Activated B cell treated with CpG ODN at 0.5 μM for 24 hours (primary cell): ENCODE measurements around the gene RBM38. TPM values are rescaled to one million over a fixed set of nuclear protein-coding genes. Genes with fewer than 3 reads are reported as not detected.

ENCODE experiments used
- ATAC-seq: fragments of 200-7000 bp; cut with Tn5 transposase; one replicate; pipeline ENCODE4 v1.10.0; 2021; ENCODE audit warnings: low read depth, mild to moderate bottlenecking, moderate library complexity
- CTCF ChIA-PET: fragments of 350-600 bp; sonication (Branson Sonifier 250); formaldehyde crosslinking; loops from one replicate; lab custom pipeline; 2021; ENCODE audit warnings: antibody characterized with exemption; lab: Charles Lee
- POLR2A ChIA-PET: fragments of 350-600 bp; sonication (Branson Sonifier 250); formaldehyde crosslinking; loops from one replicate; lab custom pipeline; 2021; ENCODE audit warnings: antibody characterized with exemption; lab: Charles Lee
- DNase-seq: peaks from one replicate; pipeline ENCODE4 v3.0.0; 2022
- H3K27ac Mint-ChIP-seq: one replicate; pipeline ENCODE4 v1.8.0; 2020; ENCODE audit warnings: mixed read lengths
- H3K27me3 Mint-ChIP-seq: one replicate; pipeline ENCODE4 v1.8.0; 2021; ENCODE audit warnings: mixed read lengths
- H3K36me3 Mint-ChIP-seq: one replicate; pipeline ENCODE4 v1.8.0; 2021; ENCODE audit warnings: low read depth, mixed read lengths
- H3K4me1 Mint-ChIP-seq: one replicate; pipeline ENCODE4 v1.8.0; 2021; ENCODE audit warnings: mixed read lengths
- H3K4me3 Mint-ChIP-seq: one replicate; pipeline ENCODE4 v1.8.0; 2020; ENCODE audit warnings: mild to moderate bottlenecking, mixed read lengths
- H3K9me3 Mint-ChIP-seq: one replicate; pipeline ENCODE4 v1.8.0; 2020; ENCODE audit warnings: mixed read lengths
- intact Hi-C: fragments of 100-400 bp; cut with micrococcal nuclease; formaldehyde crosslinking; loops from one replicate; pipeline ENCODE4 v1.15.1; 2024
- total RNA-seq: library from RNA; stranded (reverse); gene quantifications from 2 replicates; pipeline ENCODE4 v1.2.3, GENCODE V29; 2022
- TF ChIP-seq, protein P1 (sequence below): fragments of 200-600 bp; IDR thresholded peaks from one replicate; pipeline ENCODE4 v1.8.0; 2022; ENCODE audit warnings: antibody characterized with exemption, mild to moderate bottlenecking

RBM38 gene
- total RNA-seq, 1 donor from 2014 or later: 69.6 TPM

DNA sequence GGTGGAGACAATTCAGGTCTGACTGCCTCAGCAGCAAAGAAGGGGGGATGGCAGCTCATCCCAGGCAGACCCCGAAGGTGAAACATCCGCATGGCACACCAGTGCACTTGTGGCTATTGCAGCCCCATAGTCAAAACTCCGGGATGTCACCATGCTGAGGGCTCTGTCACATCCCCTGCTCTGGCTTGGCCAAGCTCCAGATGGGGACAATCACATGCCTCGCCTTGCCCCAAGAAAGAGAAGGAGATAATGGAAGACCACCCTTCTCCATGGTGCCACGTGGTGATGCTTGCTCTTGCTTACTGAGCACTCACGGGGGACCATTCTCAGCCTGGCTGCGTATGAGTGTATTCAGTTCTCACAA, 60.2 kb downstream of the RBM38 start:
- CTCF ChIA-PET: no interaction called here
- intact Hi-C loops: no loop called here
- POLR2A ChIA-PET: interaction anchor here (1.0 to 1.9 kb wide), 4 partner anchors 18 to 60 kb away, joined by 5 to 14 read pairs (median 6); partner anchors contain the start of gene RBM38
- Mint-ChIP-seq H3K36me3 (no peaks in the 10 kb centered on the region), H3K4me1 (peaks cover 68% of the 10 kb centered on the region), H3K27ac (no peak overlapping the region), H3K4me3 (peak overlapping the region; percentile 46), H3K9me3 (no peaks in the 10 kb centered on the region), H3K27me3 (no peaks in the 10 kb centered on the region)
- DNase-seq (no peak), ATAC-seq (no peak)
- TF ChIP-seq, protein P1, sequence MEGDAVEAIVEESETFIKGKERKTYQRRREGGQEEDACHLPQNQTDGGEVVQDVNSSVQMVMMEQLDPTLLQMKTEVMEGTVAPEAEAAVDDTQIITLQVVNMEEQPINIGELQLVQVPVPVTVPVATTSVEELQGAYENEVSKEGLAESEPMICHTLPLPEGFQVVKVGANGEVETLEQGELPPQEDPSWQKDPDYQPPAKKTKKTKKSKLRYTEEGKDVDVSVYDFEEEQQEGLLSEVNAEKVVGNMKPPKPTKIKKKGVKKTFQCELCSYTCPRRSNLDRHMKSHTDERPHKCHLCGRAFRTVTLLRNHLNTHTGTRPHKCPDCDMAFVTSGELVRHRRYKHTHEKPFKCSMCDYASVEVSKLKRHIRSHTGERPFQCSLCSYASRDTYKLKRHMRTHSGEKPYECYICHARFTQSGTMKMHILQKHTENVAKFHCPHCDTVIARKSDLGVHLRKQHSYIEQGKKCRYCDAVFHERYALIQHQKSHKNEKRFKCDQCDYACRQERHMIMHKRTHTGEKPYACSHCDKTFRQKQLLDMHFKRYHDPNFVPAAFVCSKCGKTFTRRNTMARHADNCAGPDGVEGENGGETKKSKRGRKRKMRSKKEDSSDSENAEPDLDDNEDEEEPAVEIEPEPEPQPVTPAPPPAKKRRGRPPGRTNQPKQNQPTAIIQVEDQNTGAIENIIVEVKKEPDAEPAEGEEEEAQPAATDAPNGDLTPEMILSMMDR: no peak

DNA sequence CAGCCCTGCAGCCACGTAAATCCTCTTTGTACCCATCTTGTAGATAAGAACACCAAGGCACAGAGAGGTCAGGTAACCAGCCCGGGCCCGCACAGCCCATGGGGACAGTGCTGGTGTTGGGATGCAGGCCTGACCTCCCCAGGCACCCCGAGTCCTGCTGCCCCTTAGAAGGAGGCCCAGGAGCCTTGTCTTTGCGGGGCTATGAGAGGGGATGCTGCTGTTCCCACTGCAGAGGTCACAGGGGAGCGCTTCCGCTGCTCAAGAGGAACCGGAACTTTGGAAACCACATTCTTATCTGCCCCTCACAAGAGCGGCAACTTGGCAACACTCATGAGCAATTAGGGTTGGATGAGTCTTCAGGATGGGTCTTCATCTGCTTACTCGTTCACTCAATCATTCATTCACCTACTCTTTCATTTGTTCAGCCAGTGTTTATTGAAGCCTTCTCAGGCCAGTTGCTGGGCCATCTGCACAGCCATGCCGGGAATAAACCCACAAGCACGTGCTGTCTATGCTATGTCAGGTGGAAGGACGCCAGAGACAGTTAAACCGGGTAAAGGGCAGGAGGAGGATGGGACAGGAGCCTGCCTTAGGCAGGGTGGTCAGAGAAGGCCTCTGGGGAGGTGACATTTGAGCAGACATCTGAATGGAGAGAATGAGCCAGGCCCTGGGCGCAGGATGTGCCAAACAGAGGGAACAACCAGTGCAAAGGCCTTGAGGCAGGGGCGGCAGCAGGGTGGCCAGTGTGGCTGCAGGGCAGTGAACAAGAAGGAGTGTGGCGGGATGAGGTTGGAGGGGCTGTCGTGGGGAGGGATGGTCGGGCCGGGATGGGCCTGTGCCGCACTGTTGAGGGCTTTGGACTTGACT, 60.8 kb downstream of the RBM38 start:
- DNase-seq (no peak), ATAC-seq (peak; percentile 54)
- Mint-ChIP-seq H3K4me1 (peaks cover 68% of the 10 kb centered on the region), H3K4me3 (peak overlapping the region; percentile 42), H3K9me3 (no peaks in the 10 kb centered on the region), H3K27ac (peak overlapping the region; percentile 54), H3K36me3 (no peaks in the 10 kb centered on the region), H3K27me3 (no peaks in the 10 kb centered on the region)
- POLR2A ChIA-PET: interaction anchor here (1.0 to 1.9 kb wide), 2 partner anchors 54 to 60 kb away, joined by 5 to 14 read pairs; partner anchors contain the start of gene RBM38
- intact Hi-C loops: no loop called here
- CTCF ChIA-PET: no interaction called here
- TF ChIP-seq, protein P1: no peak

DNA sequence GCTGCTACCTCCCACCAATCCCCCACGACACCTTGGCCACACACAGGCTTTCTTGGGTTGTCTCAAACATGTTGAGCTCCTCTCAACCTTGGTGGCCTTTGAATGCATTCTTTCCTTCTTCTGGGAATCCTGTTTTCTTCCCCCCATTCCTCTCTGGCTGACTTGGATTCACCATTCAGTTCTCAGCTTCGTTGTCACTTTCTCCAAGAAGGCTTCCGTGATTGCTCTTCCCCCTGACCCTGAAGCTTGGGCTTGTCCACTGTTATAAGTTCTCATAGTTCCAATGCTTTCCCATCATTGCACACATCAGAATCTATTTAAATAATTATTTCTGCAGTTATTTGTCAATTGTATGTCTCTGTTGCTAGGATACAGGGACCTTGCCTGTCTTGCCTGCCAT, 64.2 kb downstream of the RBM38 start:
- no peak overlapping the region for H3K27ac Mint-ChIP-seq
- peaks cover 45% of the 10 kb centered on the region for H3K4me1 Mint-ChIP-seq
- ATAC-seq: no peak
- POLR2A ChIA-PET: interaction anchor here (1.3 kb wide), 1 partner anchor 14 kb away, joined by 4 read pairs; no protein-coding TSS in a partner anchor
- no peaks in the 10 kb centered on the region for H3K27me3 Mint-ChIP-seq
- CTCF ChIA-PET: interaction anchor here (1.4 kb wide), 1 partner anchor 18 kb away, joined by 3 read pairs; no protein-coding TSS in a partner anchor
- H3K9me3 Mint-ChIP-seq: no peaks in the 10 kb centered on the region
- TF ChIP-seq, protein P1: no peak
- intact Hi-C loops: no loop called here
- no peak overlapping the region for H3K4me3 Mint-ChIP-seq
- no peak for DNase-seq
- no peaks in the 10 kb centered on the region for H3K36me3 Mint-ChIP-seq

DNA sequence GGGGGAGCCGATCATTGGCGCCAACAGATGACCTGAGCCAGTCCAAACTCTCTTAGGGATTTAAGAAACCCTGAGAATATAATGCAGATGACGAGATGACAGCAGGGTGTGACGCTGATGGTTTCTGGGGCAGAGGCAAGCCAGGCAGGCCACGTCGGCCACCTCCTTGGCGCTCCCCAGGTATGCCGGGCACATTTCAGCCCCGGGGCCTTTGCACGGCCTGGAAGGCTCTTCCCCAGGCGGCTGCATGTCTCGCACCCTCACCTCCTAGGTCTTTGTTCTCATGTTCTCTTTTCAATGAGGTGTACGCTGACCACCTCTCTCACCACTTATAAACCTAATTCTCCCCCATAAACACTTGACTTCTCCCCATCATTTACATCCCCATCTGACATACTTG, 64.9 kb downstream of the RBM38 start:
- ChIA-PET CTCF (no interaction called here), POLR2A (interaction anchor here (1.3 kb wide), 1 partner anchor 13 kb away, joined by 4 read pairs; no protein-coding TSS in a partner anchor)
- no peaks in the 10 kb centered on the region for H3K27me3 Mint-ChIP-seq
- peaks cover 38% of the 10 kb centered on the region for H3K4me1 Mint-ChIP-seq
- no peak overlapping the region for H3K4me3 Mint-ChIP-seq
- DNase-seq: no peak
- H3K27ac Mint-ChIP-seq: peak overlapping the region; percentile 50
- no peak for ATAC-seq
- H3K9me3 Mint-ChIP-seq: no peaks in the 10 kb centered on the region
- TF ChIP-seq, protein P1: no peak
- intact Hi-C loops: no loop called here
- no peaks in the 10 kb centered on the region for H3K36me3 Mint-ChIP-seq
